ENCODE data around the gene DAPK2. TPM values are rescaled to one million over a fixed set of nuclear protein-coding genes. Genes with fewer than 3 reads are reported as not detected.
A peak's percentile ranks its signal among the peaks of the same experiment; 100 is the strongest.

Gene DAPK2
- total RNA-seq, 1 donor from 2014 or later, result 9.0 TPM

GRCh38 chr15:63997715-63998442 is 48.4 kb downstream of the DAPK2 start:
- no peak for DNase-seq (ENCODE audit: low spot score)

- DNase-seq (ENCODE audit: low spot score), result no peak
Measured at GRCh38 chr15:63996794-63997357, 49.4 kb downstream of the DAPK2 start.

- no peak for DNase-seq (ENCODE audit: low spot score)
Measured at GRCh38 chr15:63995789-63996188, 50.5 kb downstream of the DAPK2 start.

- no peak for DNase-seq (ENCODE audit: low spot score)
Measured at GRCh38 chr15:63994073-63994600, 52.1 kb downstream of the DAPK2 start.

GRCh38 chr15:63992300-63992699 is 54.0 kb downstream of the DAPK2 start:
- no peak for DNase-seq (ENCODE audit: low spot score)

DNA sequence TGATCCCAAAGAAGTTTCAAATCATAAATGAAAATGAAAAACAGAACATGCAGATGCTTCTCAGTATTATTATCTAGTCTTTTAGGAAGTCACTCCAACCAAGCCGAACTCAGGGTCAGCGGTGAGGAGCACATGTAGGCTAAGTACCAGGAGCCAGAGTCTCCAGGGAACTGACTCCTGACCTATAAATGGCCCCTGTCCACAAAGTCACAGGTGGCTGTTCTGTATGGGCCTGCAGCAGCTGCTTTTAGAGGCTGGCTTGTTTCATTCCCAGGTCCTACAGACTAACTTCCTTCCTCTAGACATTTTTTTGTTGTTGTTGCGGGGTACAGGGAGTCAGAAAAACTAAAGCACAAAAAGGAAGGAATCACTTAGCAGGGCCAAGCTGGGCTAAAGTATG is 54.6 kb downstream of the DAPK2 start:
- no peak for DNase-seq (ENCODE audit: low spot score)

GRCh38 chr15:63990454-63990853 is 55.8 kb downstream of the DAPK2 start:
- DNase-seq (ENCODE audit: low spot score), result no peak

DNA sequence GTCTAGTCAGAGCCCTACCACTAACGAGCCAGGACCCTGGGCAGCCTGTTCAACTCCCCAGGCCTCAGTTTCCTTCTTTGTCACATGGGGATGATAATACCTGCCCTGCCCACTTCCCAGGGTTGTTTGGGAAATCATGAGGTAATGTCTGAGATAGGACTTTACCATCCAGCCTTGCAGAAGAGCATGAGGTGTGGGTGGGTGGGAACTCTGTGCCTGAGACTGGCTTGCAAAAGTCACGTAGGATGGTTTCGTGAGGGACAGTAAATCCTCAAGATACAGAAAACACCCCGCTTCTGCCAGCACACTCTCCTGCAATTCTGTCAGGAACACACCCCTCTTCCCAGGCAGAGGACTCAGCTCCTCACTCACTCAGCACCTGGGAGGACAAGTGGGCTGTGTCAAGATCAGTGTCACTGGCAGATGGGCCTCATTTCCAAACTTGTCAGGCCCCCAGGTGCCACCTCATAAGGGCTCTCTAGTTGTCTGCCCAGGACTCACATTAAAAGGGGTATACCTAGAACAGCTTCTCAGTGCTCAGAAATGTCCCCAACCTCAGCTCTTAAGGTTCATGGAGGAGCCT is 58.4 kb downstream of the DAPK2 start:
- DNase-seq (ENCODE audit: low spot score), result no peak

- DNase-seq (ENCODE audit: low spot score), result no peak
Measured at GRCh38 chr15:63986751-63987341, 59.4 kb downstream of the DAPK2 start.

GRCh38 chr15:63986185-63986680 is 60.1 kb downstream of the DAPK2 start:
- no peak for DNase-seq (ENCODE audit: low spot score)

GRCh38 chr15:63985221-63986184 is 60.8 kb downstream of the DAPK2 start:
- DNase-seq (ENCODE audit: low spot score), result no peak

- DNase-seq (ENCODE audit: low spot score), result peak; percentile 12
Measured at GRCh38 chr15:63984331-63984730, 62.0 kb downstream of the DAPK2 start.

- DNase-seq (ENCODE audit: low spot score), result peak; percentile 28
Measured at GRCh38 chr15:63983061-63983711, 63.1 kb downstream of the DAPK2 start.

DNA sequence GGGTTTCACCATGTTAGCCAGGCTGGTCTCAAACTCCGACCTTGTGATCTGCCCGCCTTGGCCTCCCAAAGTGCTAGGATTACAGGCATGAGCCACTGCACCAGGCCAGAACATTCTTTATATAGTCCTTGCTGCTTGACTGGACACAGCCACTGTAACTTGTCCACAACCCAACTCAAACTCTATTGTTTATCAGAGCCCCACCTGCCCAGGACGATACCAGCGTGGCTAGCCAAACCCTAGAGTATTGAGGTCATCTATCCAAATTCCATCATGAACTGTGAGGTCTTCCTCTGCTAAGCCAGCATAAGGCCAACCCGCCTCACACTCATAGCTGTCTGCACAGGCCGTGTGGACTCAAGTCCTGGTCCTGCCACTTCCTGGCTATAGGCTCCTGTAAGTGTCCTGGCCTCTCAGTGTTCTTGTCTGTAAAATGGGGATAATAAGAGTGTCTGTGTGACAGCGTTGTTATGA is 63.9 kb downstream of the DAPK2 start:
- no peak for DNase-seq (ENCODE audit: low spot score)

DNA sequence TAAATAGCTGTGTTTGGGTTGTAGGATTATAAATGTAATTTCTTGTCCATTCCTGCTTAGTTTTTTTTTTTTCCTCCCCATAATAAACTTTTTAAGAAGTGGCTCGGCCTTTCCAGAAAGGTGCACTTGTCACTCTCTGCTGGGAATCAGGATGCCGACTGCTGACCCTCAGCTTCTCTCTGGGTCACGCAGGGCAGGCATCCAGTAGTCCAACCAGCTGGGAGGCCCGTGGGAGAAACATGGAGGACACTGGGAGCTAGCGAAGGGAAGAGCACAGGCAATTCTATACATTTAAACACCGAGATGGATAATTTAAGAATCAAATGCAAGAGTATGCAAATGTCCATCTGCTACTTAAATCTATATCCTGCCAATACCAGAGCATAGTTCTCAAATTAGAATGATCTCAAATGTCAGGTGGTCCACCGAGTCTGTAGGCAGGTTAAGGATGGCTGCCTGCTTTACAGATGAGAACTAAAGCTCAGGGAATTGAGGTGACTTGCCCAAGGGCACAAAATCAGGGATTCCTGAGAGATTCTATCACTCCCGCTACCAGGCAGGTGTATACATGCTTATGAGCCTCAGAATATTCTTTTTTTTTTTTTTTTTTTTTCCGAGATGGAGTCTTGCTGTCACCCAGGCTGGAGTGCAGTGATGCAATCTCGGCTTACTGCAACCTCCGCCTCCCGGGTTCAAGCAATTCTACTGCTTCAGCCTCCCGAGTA is 64.5 kb downstream of the DAPK2 start:
- DNase-seq (ENCODE audit: low spot score), result peak; percentile 14

DNA sequence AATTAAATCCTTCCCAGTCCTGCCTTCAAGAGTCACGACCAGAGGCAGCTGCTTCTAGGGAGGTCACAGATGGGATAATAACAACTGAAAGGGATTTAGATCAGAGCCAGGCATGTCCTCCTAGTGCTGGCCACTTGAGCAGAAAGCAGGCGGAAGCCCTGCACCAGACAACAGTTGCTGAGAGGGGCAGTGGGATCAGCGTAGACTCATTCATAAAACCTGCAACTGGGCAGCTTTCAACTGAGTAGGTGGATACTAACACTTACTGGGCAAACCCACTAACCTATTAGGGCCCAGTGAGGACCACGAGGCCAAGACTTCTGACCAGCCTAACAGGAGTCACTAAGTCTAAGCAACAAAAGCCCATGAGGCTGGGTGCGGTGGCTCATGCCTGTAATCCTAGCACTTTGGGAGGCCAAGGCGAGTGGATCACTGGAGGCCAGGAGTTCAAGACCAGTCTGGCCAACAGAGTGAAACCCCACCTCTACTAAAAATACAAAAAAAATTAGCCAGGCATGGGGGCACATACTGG is 67.0 kb downstream of the DAPK2 start:
- peak; percentile 34 for DNase-seq (ENCODE audit: low spot score)

GRCh38 chr15:63978511-63979261 is 67.6 kb downstream of the DAPK2 start:
- no peak for DNase-seq (ENCODE audit: low spot score)

- DNase-seq (ENCODE audit: low spot score), result no peak
Measured at GRCh38 chr15:63977119-63977518, 69.2 kb downstream of the DAPK2 start.

- DNase-seq (ENCODE audit: low spot score), result no peak
Measured at GRCh38 chr15:63974021-63974420, 72.3 kb downstream of the DAPK2 start.
